Left ventricle myocardium inferior (tissue), 1 donor: ENCODE results near the gene OR8G5. TPM values are rescaled to one million over a fixed set of nuclear protein-coding genes. Genes with fewer than 3 reads are reported as not detected.

ENCODE experiments used
- DNase-seq: peaks from one replicate; pipeline ENCODE4 v3.0.0-alpha.2; 2020
- H3K27ac ChIP-seq: fragments of 200-600 bp; replicated peaks from 2 replicates; pipeline ENCODE4 v1.8.0; 2021
- H3K27me3 ChIP-seq: fragments of 200-600 bp; 2 replicates; pipeline ENCODE4 v1.8.0; 2021; ENCODE audit warnings: low read depth
- H3K36me3 ChIP-seq: fragments of 200-600 bp; 2 replicates; pipeline ENCODE4 v1.8.0; 2021
- H3K4me1 ChIP-seq: fragments of 200-600 bp; 2 replicates; pipeline ENCODE4 v1.8.0; 2021
- H3K4me3 ChIP-seq: fragments of 200-600 bp; 2 replicates; pipeline ENCODE4 v1.8.0; 2021; ENCODE audit warnings: mild to moderate bottlenecking, moderate library complexity
- H3K9me3 ChIP-seq: fragments of 200-600 bp; replicated peaks from 2 replicates; pipeline ENCODE4 v1.8.0; 2021
- CTCF ChIP-seq: fragments of 200-600 bp; IDR thresholded peaks from 2 replicates; pipeline ENCODE4 v1.8.0; 2021; ENCODE audit warnings: antibody characterized with exemption, mild to moderate bottlenecking, borderline replicate concordance
- intact Hi-C: fragments of 100-400 bp; cut with micrococcal nuclease; formaldehyde crosslinking; loops from one replicate; pipeline ENCODE4 v1.11.0; 2022
- total RNA-seq: library from RNA; stranded (reverse); fragmentation: NEBNext Ultra II Directional; extraction: Animal tissue kit (Norgen Biotek cat#: 25700); gene quantifications from one replicate; pipeline ENCODE4 v1.2.1, GENCODE V29; 2021
- donor health status: DM: no; HTN: yes; CAD: no; lungs with severe emphysema.

OR8G5 gene
- total RNA-seq, 1 donor from 2014 or later = not detected

GRCh38 chr11:124296016-124296415 lies 39.8 kb downstream of the OR8G5 start:
- Histone ChIP-seq H3K9me3 (peaks cover 3% of the 10 kb centered on the region), H3K4me1 (no peaks in the 10 kb centered on the region), H3K36me3 (no peaks in the 10 kb centered on the region), H3K27me3 (no peaks in the 10 kb centered on the region), H3K27ac (no peak overlapping the region), H3K4me3 (no peak overlapping the region)
- no peak for TF ChIP-seq CTCF
- DNase-seq = no peak
- intact Hi-C loops = no loop called here

- Histone ChIP-seq H3K27me3 (no peaks in the 10 kb centered on the region), H3K27ac (no peak overlapping the region), H3K4me3 (no peak overlapping the region), H3K36me3 (no peaks in the 10 kb centered on the region), H3K4me1 (no peaks in the 10 kb centered on the region), H3K9me3 (no peaks in the 10 kb centered on the region)
- intact Hi-C loops = no loop called here
- TF ChIP-seq CTCF = no peak
- DNase-seq = no peak
Observed at GRCh38 chr11:124297921-124298320, 41.7 kb downstream of the OR8G5 start.

GRCh38 chr11:124301548-124301947 lies 45.4 kb downstream of the OR8G5 start:
- Histone ChIP-seq H3K4me3 (no peak overlapping the region), H3K9me3 (no peaks in the 10 kb centered on the region), H3K27ac (no peak overlapping the region), H3K36me3 (no peaks in the 10 kb centered on the region), H3K27me3 (no peaks in the 10 kb centered on the region), H3K4me1 (no peaks in the 10 kb centered on the region)
- no peak for TF ChIP-seq CTCF
- no peak for DNase-seq
- intact Hi-C loops = no loop called here

- no peak for TF ChIP-seq CTCF
- Histone ChIP-seq H3K4me1 (no peaks in the 10 kb centered on the region), H3K4me3 (no peak overlapping the region), H3K27ac (no peak overlapping the region), H3K27me3 (no peaks in the 10 kb centered on the region), H3K36me3 (no peaks in the 10 kb centered on the region), H3K9me3 (no peaks in the 10 kb centered on the region)
- no peak for DNase-seq
- intact Hi-C loops = no loop called here
Observed at GRCh38 chr11:124302347-124303125, 46.4 kb downstream of the OR8G5 start.

- no peak for DNase-seq
- H3K27me3 ChIP-seq = no peaks in the 10 kb centered on the region
- TF ChIP-seq CTCF = no peak
- H3K4me1 ChIP-seq = no peaks in the 10 kb centered on the region
- no peak overlapping the region for H3K27ac ChIP-seq
- intact Hi-C loops = no loop called here
- H3K9me3 ChIP-seq = no peaks in the 10 kb centered on the region
- H3K36me3 ChIP-seq = no peaks in the 10 kb centered on the region
- H3K4me3 ChIP-seq = no peak overlapping the region
Observed at GRCh38 chr11:124307093-124307492, 50.9 kb downstream of the OR8G5 start.
